SU-DHL-6 (cell line): Measurements from ENCODE around the gene ATP9A.

Source experiments
- H2AFZ ChIP-seq: fragments of 200-600 bp; sonication (generic); 2 replicates; pipeline ENCODE4 v1.6.1; 2014; ENCODE audit warnings: low read depth, mild to moderate bottlenecking, moderate library complexity, mixed read lengths, antibody characterized with exemption, low read length; ENCODE audit not compliant: severe bottlenecking
- H3F3A ChIP-seq: fragments of 200-600 bp; shearing (Covaris generic); 2 replicates; pipeline ENCODE4 v1.6.0; 2016; ENCODE audit warnings: antibody characterized with exemption, mild to moderate bottlenecking; ENCODE audit not compliant: insufficient read depth
- H3K27ac ChIP-seq: fragments of 200-600 bp; sonication (generic); 2 replicates; pipeline ENCODE4 v1.5.1; 2016; ENCODE audit warnings: low read depth, mild to moderate bottlenecking, low read length, moderate library complexity, mixed read lengths
- H3K27me3 ChIP-seq: fragments of 200-600 bp; sonication (generic), shearing (Covaris generic); 2 replicates; pipeline ENCODE4 v1.6.0; 2014; ENCODE audit warnings: mild to moderate bottlenecking, low read length
- H3K36me3 ChIP-seq: fragments of 200-600 bp; sonication (generic); 2 replicates; pipeline ENCODE4 v1.6.1; 2014; ENCODE audit warnings: mild to moderate bottlenecking, low read length, mixed read lengths
- H3K4me2 ChIP-seq: fragments of 300-600, 200-600 bp; shearing (Covaris generic), sonication (generic); 2 replicates; pipeline ENCODE4 v1.6.0; 2014; ENCODE audit warnings: low read length, low read depth, mild to moderate bottlenecking; ENCODE audit not compliant: poor library complexity, severe bottlenecking
- H3K4me3 ChIP-seq: fragments of 200-600 bp; sonication (generic); 2 replicates; pipeline ENCODE4 v1.5.1; 2014; ENCODE audit warnings: antibody characterized with exemption, low read length, mild to moderate bottlenecking, mixed read lengths; ENCODE audit not compliant: insufficient read depth, poor library complexity, severe bottlenecking
- H3K79me2 ChIP-seq: fragments of 200-600 bp; sonication (generic); 2 replicates; pipeline ENCODE4 v1.6.1; 2014; ENCODE audit warnings: mild to moderate bottlenecking, low read length, moderate library complexity; ENCODE audit not compliant: insufficient read depth
- H3K9ac ChIP-seq: fragments of 200-600 bp; sonication (generic); 2 replicates; pipeline ENCODE4 v1.7.0; 2014; ENCODE audit warnings: mild to moderate bottlenecking, low read length
- H3K9me2 ChIP-seq: fragments of 200-600 bp; sonication (generic); replicated peaks from 2 replicates; pipeline ENCODE4 v1.6.1; 2014; ENCODE audit warnings: low read length; ENCODE audit not compliant: insufficient read depth
- H3K9me3 ChIP-seq: fragments of 200-600 bp; sonication (generic); 2 replicates; pipeline ENCODE4 v1.6.1; 2014; ENCODE audit warnings: low read length, mixed read lengths; ENCODE audit not compliant: insufficient read depth
- H4K20me1 ChIP-seq: fragments of 200-600 bp; sonication (generic); 2 replicates; pipeline ENCODE4 v1.6.1; 2014; ENCODE audit warnings: low read depth, mild to moderate bottlenecking, antibody characterized with exemption, low read length, moderate library complexity, mixed read lengths
- EZH2phosphoT487 ChIP-seq: fragments of 200-600 bp; sonication (generic), shearing (Covaris generic); conservative IDR thresholded peaks from 2 replicates; pipeline ENCODE4 v1.6.1; 2018; ENCODE audit warnings: mild to moderate bottlenecking, antibody characterized with exemption, low read length, moderate library complexity, mixed read lengths
- TF ChIP-seq, protein P1 (sequence below): fragments of 200-600 bp; sonication (generic); IDR thresholded peaks from one replicate; pipeline ENCODE4 v1.5.1; 2017; ENCODE audit warnings: antibody characterized with exemption, mild to moderate bottlenecking, low read length, moderate library complexity; ENCODE audit not compliant: insufficient read depth, poor library complexity, severe bottlenecking

ATP9A gene

DNA sequence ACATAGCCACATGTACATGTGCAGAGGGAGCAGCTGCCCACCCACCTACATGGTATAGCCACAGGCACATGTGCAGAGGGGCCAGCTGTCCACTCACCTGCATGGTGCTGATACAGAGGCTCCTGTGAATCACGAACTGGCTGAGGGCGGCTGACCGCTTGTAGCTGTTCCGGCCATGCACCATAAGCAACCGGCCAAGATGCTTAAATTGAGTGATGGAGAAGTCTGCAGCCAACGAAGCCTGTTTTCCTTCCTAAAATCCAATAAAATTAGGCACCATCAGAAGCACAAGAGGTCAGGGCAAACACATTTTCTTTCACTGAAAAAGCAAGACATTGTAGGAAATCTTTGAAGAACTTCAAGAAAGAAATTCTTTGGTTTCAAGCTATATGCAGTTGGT is 154.6 kb downstream of the ATP9A start:
- H3K79me2 ChIP-seq = no peaks in the 10 kb centered on the region
- no peaks in the 10 kb centered on the region for H3K36me3 ChIP-seq
- no peaks in the 10 kb centered on the region for H4K20me1 ChIP-seq
- H3K9ac ChIP-seq = no peak overlapping the region
- no peaks in the 10 kb centered on the region for H3F3A ChIP-seq
- H3K9me2 ChIP-seq = no peaks in the 10 kb centered on the region
- H3K4me2 ChIP-seq = no peak overlapping the region
- no peaks in the 10 kb centered on the region for H3K27me3 ChIP-seq
- H3K4me3 ChIP-seq = no peak overlapping the region
- H2AFZ ChIP-seq = no peak overlapping the region
- TF ChIP-seq EZH2phosphoT487 = no peak
- TF ChIP-seq, protein P1, sequence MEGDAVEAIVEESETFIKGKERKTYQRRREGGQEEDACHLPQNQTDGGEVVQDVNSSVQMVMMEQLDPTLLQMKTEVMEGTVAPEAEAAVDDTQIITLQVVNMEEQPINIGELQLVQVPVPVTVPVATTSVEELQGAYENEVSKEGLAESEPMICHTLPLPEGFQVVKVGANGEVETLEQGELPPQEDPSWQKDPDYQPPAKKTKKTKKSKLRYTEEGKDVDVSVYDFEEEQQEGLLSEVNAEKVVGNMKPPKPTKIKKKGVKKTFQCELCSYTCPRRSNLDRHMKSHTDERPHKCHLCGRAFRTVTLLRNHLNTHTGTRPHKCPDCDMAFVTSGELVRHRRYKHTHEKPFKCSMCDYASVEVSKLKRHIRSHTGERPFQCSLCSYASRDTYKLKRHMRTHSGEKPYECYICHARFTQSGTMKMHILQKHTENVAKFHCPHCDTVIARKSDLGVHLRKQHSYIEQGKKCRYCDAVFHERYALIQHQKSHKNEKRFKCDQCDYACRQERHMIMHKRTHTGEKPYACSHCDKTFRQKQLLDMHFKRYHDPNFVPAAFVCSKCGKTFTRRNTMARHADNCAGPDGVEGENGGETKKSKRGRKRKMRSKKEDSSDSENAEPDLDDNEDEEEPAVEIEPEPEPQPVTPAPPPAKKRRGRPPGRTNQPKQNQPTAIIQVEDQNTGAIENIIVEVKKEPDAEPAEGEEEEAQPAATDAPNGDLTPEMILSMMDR = no peak
- no peaks in the 10 kb centered on the region for H3K9me3 ChIP-seq
- no peak overlapping the region for H3K27ac ChIP-seq

DNA sequence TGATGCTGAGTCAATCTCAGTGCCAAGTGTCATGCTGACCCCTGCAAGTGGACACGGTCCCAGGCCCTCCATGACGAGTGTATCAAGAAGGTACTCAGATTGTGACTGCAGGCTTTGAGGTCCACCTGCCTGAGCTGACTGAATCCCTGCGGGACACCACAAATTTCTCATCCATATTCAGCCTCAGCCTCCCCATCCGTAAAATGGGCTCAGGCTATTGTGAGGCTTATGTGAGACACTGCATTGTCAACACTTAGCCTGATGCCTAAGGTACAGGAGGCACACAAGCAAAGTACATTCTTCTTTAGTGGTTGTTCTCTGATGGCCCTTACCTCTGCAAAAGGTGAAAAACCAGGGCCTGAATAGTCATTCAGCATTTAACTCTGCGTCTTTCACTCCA is 155.3 kb downstream of the ATP9A start:
- no peak overlapping the region for H2AFZ ChIP-seq
- no peak for TF ChIP-seq EZH2phosphoT487
- TF ChIP-seq, protein P1 = no peak
- H3K4me2 ChIP-seq = no peak overlapping the region
- H3K9me2 ChIP-seq = no peaks in the 10 kb centered on the region
- H3K27ac ChIP-seq = no peak overlapping the region
- no peaks in the 10 kb centered on the region for H3F3A ChIP-seq
- H3K79me2 ChIP-seq = no peaks in the 10 kb centered on the region
- H3K27me3 ChIP-seq = no peaks in the 10 kb centered on the region
- no peaks in the 10 kb centered on the region for H3K36me3 ChIP-seq
- H3K9me3 ChIP-seq = no peaks in the 10 kb centered on the region
- H3K9ac ChIP-seq = no peak overlapping the region
- no peak overlapping the region for H3K4me3 ChIP-seq
- H4K20me1 ChIP-seq = no peaks in the 10 kb centered on the region

DNA sequence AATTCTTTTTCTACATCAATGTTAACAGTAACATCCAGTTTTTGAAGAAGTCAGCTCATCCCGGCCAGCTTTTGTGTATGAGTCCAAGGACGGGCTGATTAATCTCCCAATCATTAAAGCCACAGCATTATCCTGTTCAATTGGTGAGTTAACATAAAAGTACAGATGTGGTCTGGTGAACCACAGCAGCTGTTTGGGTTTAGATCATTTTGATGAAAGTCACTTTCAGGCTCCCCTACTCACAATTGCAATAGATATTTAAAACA is 156.6 kb downstream of the ATP9A start:
- Histone ChIP-seq H3F3A (no peaks in the 10 kb centered on the region), H3K27ac (no peak overlapping the region), H3K4me2 (no peak overlapping the region), H3K36me3 (no peaks in the 10 kb centered on the region), H3K4me3 (no peak overlapping the region), H3K27me3 (no peaks in the 10 kb centered on the region), H4K20me1 (no peaks in the 10 kb centered on the region), H3K79me2 (no peaks in the 10 kb centered on the region), H3K9me2 (no peaks in the 10 kb centered on the region), H2AFZ (no peak overlapping the region), H3K9ac (no peak overlapping the region), H3K9me3 (no peaks in the 10 kb centered on the region)
- TF ChIP-seq EZH2phosphoT487 = no peak
- TF ChIP-seq, protein P1 = no peak
